Body of pancreas (tissue), 4 donors: Measurements from ENCODE around the gene RSRP1. TPM values are rescaled to one million over a fixed set of nuclear protein-coding genes. Genes with fewer than 3 reads are reported as not detected.
"Not testable (repeated sequence)": the region's sequence is repeated elsewhere in the genome, so short reads cannot be mapped to it uniquely, and the experiment has no call there.

Experiments
- ATAC-seq: fragments of 150-250 bp; one replicate; pipeline ENCODE4 v1.9.1; 2016
- DNase-seq, 4 donors: peaks; one replicate each; pipeline ENCODE4 v3.0.0-alpha.2; 2019
- H3K27ac ChIP-seq, 4 donors: fragments of 200-600 bp; sonication (generic); 1 replicate in 3 of 4; 2 replicates in 1 of 4; pipeline versions ENCODE4 v1.5.1 to v1.6.1; 2016 to 2019; ENCODE audit warnings: mild to moderate bottlenecking in 1 of 4, mixed read lengths in 1 of 4, moderate library complexity in 1 of 4
- H3K27me3 ChIP-seq, 2 donors: fragments of 200-600 bp; sonication (generic); one replicate each; pipeline ENCODE4 v1.6.0; 2016; ENCODE audit warnings: mild to moderate bottlenecking in 1 of 2
- H3K36me3 ChIP-seq, 2 donors: fragments of 200-600 bp; sonication (generic); replicated peaks in 1 of 2; 2 replicates each; pipeline ENCODE4 v1.5.1; 2016; ENCODE audit warnings: low read depth in 2 of 2; ENCODE audit not compliant: insufficient read depth in 1 of 2
- H3K4me1 ChIP-seq: fragments of 200-600 bp; sonication (generic); one replicate; pipeline ENCODE4 v1.6.0; 2016
- H3K4me3 ChIP-seq, 2 donors: fragments of 200-600 bp; sonication (generic); 1 replicate in 1 of 2; 2 replicates in 1 of 2; pipeline ENCODE4 v1.5.1; 2016 to 2019
- H3K9me3 ChIP-seq, 3 donors: fragments of 200-600 bp; sonication (generic); 1 replicate in 2 of 3; 2 replicates in 1 of 3; pipeline ENCODE4 v1.5.1; 2016
- CTCF ChIP-seq, 7 experiments: fragments of 450-650 bp in 4 of 7; fragments of 200-600 bp in 3 of 7; sonication (generic) in 3 of 7; IDR thresholded peaks; one replicate each; pipeline ENCODE4 v1.5.1; 2016 to 2019; ENCODE audit warnings: antibody characterized with exemption in 7 of 7
- POLR2A ChIP-seq, 3 donors: fragments of 450-650 bp; IDR thresholded peaks; one replicate each; pipeline ENCODE4 v1.6.1; 2016; ENCODE audit warnings: antibody characterized with exemption in 3 of 3, mild to moderate bottlenecking in 2 of 3
- WGBS, 2 donors: methylation state at CpG; one replicate each; pipeline ENCODE4 v1.1.5; 2017; 5-methylcytosine and 5-hydroxymethylcytosine counted together
- intact Hi-C: fragments of 100-400 bp; cut with DNase I; formaldehyde crosslinking; loops from one replicate; pipeline ENCODE4 v1.15.1; 2023
- total RNA-seq, 2 donors: library from RNA; depleted of rRNA; stranded (reverse); fragments of >200 nt; gene quantifications; one replicate each; pipeline ENCODE4 v1.1.0, GENCODE V29; 2016

Gene RSRP1
- 100 to 1,000 TPM in 1 of 2 donors, 10 to 100 TPM in 1; 94.4 to 158 TPM for total RNA-seq

GRCh38 chr1:25247024-25247828 is at the start of gene RSRP1:
TSS of gene RSRP1 (minus strand) at chr1:25247454. CDS start at chr1:25246963, 491 bp downstream.
- DNase-seq (peak; percentile 99 to 100 (median 99)), ATAC-seq (peak; percentile 95)
- Histone ChIP-seq H3K9me3 (no peaks in the 10 kb centered on the region), H3K4me3 (peak within 1 kb of the TSS; percentile 75 to 99), H3K36me3 (peaks cover 8 to 10% of the 10 kb centered on the region in 2 donors), H3K4me1 (peaks cover 28% of the 10 kb centered on the region), H3K27me3 (no peaks in the 10 kb centered on the region), H3K27ac (peak within 1 kb of the TSS; percentile 94 to 99 (median 98))
- TF ChIP-seq POLR2A (IDR thresholded peaks at IDR 0.05) (peak; percentile 97 to 100 (median 100)), CTCF (IDR thresholded peaks at IDR 0.05) (peak in 3 of 7 experiments; percentile 9 to 32 (median 21))
- intact Hi-C loops: no loop called here
- WGBS, 2 donors: 0 to 1% methylated on average over 23 to 78 of the region's 79 CpGs

- H3K4me1 ChIP-seq, H3K4me3 ChIP-seq, ATAC-seq, intact Hi-C loops, H3K27me3 ChIP-seq, H3K9me3 ChIP-seq, DNase-seq, H3K27ac ChIP-seq, H3K36me3 ChIP-seq: not testable (repeated sequence)
- 63 to 77% methylated on average over 6 to 7 of the region's 8 CpGs for WGBS, 2 donors
Observed at GRCh38 chr1:25296501-25296900, 49.2 kb upstream of the RSRP1 start.

DNA sequence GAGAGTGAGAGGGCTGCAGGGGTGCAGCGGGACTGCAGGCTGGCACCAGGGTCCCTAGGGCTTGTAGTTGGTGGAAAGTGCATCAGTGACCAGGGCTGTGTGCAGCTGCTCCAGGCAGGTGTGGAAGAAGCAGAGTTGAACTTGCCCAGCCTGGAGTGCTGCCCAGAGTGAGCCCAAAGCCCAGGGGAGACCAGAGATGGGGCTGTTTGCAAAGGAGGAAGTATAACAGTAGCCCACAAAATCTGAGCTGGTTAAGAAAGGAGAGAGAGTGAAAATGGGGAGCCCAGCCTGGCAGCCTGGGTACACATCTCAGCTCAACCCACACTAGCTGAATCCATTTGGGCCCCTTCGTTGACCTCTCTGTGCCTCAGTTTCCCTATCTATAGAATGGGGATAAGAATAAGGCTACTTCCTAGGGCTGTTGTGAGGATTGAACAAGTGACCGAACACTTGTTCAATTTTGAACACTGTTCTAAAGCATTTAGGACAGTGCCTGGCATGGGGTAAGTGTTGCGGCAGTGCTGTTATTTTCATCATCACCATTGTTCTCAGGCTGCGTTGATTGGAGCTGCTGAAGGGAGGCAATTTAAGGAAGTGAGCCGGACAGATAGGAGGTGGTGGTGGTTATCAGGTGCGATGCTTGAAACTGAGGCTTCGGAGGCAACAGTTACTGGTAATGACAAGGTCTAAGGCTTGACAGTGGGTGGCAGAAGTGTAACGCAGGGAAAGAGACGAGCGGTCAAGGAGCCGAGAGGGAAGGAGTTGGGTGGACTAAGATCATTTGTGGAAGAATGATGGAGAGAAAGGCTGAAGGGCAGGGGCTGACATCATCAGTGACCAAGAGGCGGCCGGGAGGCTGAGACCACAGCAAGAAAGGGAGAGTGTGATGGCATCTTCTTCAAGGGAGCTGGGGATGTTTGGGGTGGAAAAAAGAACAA is 47.9 kb upstream of the RSRP1 start:
- H3K9me3 ChIP-seq, H3K27me3 ChIP-seq, H3K27ac ChIP-seq, DNase-seq, H3K36me3 ChIP-seq, H3K4me3 ChIP-seq, ATAC-seq, H3K4me1 ChIP-seq, intact Hi-C loops: not testable (repeated sequence)
- WGBS, 2 donors: 37 to 74% methylated on average over 2 to 5 of the region's 14 CpGs

DNA sequence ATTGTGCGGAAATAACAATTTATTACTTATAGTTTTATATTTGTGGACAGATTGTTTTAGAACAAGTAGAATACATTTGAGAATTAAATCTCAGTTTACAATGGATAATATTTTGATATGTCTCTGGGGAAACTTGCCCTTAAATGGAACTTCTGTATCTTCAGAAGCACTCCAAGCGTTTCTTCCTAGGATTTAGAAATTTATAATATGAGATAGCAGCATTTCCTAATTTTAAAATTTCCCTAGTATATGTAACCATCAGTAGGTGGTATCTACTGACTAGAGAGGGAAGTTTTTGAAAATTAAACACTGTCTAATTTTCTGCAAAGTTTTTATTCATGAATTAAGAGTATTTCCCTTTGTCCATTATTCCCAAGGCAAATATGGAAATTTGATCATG is 46.2 kb upstream of the RSRP1 start:
- ATAC-seq, H3K4me3 ChIP-seq, H3K27ac ChIP-seq, H3K27me3 ChIP-seq, H3K4me1 ChIP-seq, H3K9me3 ChIP-seq, DNase-seq, H3K36me3 ChIP-seq, intact Hi-C loops: not testable (repeated sequence)
- WGBS, 2 donors: 80 to 87% methylated on average over 2 of the region's 2 CpGs

DNA sequence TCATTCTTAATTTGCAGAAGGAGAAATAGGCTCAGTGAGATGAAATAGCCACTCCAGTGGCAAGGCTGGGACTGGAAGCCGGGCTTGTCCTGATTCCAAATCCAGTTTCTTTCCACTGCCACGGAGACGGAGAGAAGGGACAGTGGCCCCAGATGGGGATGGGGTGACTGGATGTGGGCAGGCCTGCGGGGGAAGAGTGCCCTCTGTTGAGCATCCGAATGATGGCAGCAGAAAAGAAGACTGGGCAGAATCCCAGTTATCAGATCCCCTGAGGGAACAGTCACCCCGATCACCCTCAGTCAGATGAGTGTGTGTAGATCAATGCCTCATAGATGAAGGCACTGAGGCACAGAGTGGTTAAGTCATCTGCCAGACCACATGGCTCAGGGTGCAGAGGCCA is 42.8 kb upstream of the RSRP1 start:
- H3K4me1 ChIP-seq, H3K27me3 ChIP-seq, intact Hi-C loops, H3K36me3 ChIP-seq, H3K4me3 ChIP-seq, DNase-seq, H3K9me3 ChIP-seq, H3K27ac ChIP-seq: not testable (repeated sequence)
- ATAC-seq: peak; percentile 68
- peak in 1 of 7 experiments; percentile 8 for TF ChIP-seq CTCF (IDR thresholded peaks at IDR 0.05)
- whole genome bisulfite sequencing, 2 donors: 4% methylated on average over 5 of the region's 6 CpGs

- not testable (repeated sequence) for DNase-seq, H3K36me3 ChIP-seq, ATAC-seq, H3K4me1 ChIP-seq, H3K4me3 ChIP-seq, H3K27ac ChIP-seq, H3K9me3 ChIP-seq, H3K27me3 ChIP-seq
- intact Hi-C loops: loop anchor here (5.0 kb wide), 2 partner anchors 114 to 129 kb away; no protein-coding TSS in a partner anchor
- WGBS, 2 donors: 57 to 72% methylated on average over 2 of the region's 8 CpGs
Observed at GRCh38 chr1:25288573-25289101, 41.4 kb upstream of the RSRP1 start.

GRCh38 chr1:25287164-25287563 is 39.9 kb upstream of the RSRP1 start:
- not testable (repeated sequence) for H3K27ac ChIP-seq, H3K9me3 ChIP-seq, H3K36me3 ChIP-seq, H3K4me3 ChIP-seq, H3K4me1 ChIP-seq, H3K27me3 ChIP-seq, DNase-seq, ATAC-seq
- WGBS, 2 donors: 77 to 94% methylated on average over 3 to 6 of the region's 6 CpGs
- intact Hi-C loops: loop anchor here (5.0 kb wide), 2 partner anchors 115 to 130 kb away; no protein-coding TSS in a partner anchor

DNA sequence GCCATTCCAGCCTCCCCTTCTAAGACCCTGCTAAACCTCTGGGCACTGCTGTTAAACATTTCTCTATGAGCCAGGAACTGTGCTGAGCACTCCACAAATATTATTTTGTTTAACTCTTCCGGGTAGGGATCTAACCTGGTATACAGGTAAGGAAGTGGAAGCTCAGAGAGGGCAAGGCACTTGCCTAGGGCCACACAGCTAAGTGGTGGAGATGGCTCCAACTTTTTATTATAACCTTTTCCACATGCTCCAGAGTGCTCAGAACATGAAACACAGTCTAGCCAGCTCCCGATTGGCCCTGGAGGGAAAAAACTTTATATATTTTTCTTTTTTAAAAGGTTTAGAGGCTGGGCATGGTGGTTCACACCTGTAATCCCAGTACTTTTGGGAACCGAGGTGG is 38.6 kb upstream of the RSRP1 start:
- not testable (repeated sequence) for H3K4me3 ChIP-seq, H3K4me1 ChIP-seq, ATAC-seq, H3K9me3 ChIP-seq, H3K36me3 ChIP-seq, DNase-seq, H3K27me3 ChIP-seq, H3K27ac ChIP-seq
- intact Hi-C loops: loop anchor here (5.0 kb wide), 2 partner anchors 116 to 131 kb away; no protein-coding TSS in a partner anchor
- WGBS, 2 donors: 57 to 71% methylated on average over 3 of the region's 3 CpGs

GRCh38 chr1:25279693-25280111 is 32.4 kb upstream of the RSRP1 start:
- DNase-seq, H3K9me3 ChIP-seq, intact Hi-C loops, H3K27ac ChIP-seq, H3K27me3 ChIP-seq, H3K4me3 ChIP-seq, H3K4me1 ChIP-seq, ATAC-seq, H3K36me3 ChIP-seq: not testable (repeated sequence)
- 52 to 69% methylated on average over 3 to 4 of the region's 5 CpGs for WGBS, 2 donors
